Measurements from ENCODE around the gene NXN.
"Not testable (repeated sequence)": the region's sequence is repeated elsewhere in the genome, so short reads cannot be mapped to it uniquely, and the experiment has no call there.

Gene NXN

DNA sequence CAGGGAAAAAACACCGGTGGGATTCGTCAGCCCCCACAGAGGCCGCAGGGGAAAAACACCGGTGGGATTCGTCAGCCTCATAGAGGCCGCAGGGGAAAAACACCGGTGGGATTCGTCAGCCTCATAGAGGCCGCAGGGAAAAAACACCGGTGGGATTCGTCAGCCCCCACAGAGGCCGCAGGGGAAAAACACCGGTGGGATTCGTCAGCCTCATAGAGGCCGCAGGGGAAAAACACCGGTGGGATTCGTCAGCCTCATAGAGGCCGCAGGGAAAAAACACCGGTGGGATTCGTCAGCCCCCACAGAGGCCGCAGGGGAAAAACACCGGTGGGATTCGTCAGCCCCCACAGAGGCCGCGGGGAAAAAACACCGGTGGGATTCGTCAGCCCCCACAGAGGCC lies 143.9 kb downstream of the NXN start:
- DNase-seq (ENCODE audit: low read depth in 2 of 2, low spot score in 1 of 2), result not testable (repeated sequence)

DNA sequence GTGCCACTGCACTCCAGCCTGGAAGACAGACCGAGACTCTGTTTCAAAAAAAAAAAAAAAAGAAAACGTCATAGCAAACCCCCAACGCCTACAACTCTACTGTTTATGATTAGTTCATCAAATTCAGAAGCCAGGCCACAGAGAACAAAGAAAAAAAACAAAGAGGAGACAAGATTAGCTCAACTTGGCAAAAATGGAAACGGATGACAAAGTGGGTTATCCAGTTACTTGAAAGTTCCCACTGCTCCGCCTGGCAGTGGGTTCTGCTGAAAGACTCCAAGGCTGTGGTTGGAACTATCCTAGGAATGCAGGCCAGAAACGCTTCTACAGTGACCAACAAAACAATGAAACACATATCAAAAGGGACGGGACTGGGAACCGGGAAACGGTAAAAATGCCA lies 144.3 kb downstream of the NXN start:
- no peak for DNase-seq (ENCODE audit: low read depth in 2 of 2, low spot score in 1 of 2)

DNA sequence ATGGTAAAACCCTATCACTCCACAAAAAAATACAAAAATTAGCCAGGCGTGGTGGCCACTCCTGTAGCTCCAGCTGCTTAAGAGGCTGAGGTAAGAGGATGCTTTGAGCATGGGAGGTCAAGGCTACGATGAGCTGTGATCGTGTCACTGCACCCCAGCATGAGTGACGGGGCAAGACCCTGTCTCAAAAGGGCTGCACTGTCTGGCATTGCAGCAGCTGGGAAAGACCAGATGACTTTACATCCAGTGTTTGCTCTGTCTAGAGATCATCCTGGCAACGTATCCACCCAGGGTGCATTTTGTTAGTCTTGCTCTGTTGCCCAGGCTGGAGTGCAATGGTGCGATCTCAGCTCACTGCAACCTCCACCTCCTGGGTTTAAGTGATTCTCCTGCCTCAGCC lies 145.4 kb downstream of the NXN start:
- DNase-seq (ENCODE audit: low read depth in 2 of 2, low spot score in 1 of 2), result no peak

DNA sequence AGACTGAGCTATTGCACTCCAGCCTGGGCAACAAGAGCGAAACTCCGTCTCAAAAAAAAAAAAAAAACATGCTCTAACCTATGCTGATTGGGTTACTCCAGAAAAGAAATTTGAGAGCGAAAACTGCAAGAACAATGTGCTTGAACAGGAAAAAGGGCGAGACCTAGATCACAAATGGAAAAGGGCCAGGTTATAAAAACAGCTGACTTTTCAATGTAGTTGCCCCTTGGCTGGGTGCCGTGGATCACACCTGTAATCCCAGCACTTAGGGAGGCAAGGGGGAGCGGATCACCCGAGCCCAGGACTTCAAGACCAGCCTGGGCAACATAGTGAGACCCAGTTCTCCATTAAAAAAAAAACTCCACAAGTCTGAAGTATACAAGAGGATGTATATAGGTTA lies 148.6 kb downstream of the NXN start:
- no peak for DNase-seq (ENCODE audit: low read depth in 2 of 2, low spot score in 1 of 2)

DNA sequence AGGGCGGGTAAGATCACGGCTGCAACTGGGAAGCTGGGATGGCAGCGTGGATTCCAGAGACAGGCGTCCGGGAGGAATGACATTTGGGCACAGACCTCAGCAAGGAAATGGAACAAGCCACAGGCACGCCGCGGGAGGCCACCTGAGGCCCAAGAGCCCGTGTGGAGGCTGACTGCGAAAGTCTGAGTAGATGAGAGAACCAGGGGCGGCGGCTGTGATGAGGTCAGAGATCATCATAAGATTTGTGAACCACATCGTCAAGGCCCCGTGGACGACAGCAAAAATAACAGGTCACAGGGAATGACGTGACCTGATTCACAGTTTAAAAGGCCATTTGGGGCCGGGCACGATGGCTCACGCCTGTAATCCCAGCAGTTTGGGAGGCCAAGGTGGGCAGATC lies 149.2 kb downstream of the NXN start:
- DNase-seq (ENCODE audit: low read depth in 2 of 2, low spot score in 1 of 2), result no peak

DNA sequence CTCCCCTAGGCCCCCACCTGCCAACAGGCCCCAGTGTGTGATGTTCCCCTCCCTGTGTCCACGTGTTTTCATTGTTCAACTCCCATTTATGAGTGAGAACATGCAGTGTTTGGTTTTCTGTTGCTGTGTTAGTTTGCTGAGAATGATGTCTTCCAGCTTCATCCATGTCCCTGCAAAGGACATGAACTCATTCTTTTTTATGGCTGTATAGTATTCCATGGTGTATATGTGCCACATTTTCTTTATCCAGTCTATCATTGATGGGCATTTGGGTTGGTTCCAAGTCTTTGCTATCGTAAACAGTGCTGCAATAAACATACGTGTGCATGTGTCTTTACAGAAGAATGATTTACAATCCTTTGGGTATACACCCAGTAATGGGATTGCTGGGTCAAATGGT lies 150.0 kb downstream of the NXN start:
- DNase-seq (ENCODE audit: low read depth in 2 of 2, low spot score in 1 of 2), result not testable (repeated sequence)

DNA sequence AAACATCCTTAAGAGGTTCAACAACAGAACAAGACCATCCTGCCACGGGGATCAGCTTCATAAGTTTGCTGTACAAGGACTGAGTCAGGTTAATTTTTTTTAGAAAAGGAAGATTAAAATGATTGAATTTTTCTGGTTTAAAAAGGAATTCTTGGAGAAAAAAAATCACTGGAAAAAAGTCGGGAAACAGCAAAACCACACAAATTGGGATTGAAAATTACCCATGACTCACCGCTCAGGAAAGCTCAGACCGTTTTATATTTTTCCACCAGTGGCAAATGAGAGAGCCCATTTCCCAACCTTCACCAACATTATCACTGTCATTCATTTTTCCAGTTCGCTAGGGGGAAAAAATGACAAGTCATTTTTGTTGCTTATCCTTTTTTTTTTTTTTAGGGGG lies 150.8 kb downstream of the NXN start:
- DNase-seq (ENCODE audit: low read depth in 2 of 2, low spot score in 1 of 2), result no peak

DNA sequence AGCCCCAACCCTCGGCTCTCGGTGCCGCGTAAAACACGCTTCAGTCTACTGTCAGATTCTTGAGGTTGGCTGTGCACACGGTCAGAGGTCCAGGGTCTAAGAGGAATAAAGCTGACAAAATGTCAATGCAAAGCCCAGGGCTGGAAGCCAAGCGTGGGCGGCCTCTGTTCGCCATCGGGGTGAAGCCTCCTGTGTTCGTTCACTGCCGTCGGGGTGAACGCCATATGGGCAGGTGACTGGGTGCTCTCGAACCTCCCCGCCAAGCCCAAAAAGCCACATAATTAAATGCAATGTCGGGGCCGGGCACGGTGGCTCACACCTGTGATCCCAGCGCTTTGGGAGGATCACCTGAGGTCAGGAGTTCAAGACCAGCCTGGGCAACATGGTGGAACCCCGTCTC lies 152.8 kb downstream of the NXN start:
- no peak for DNase-seq (ENCODE audit: low read depth in 2 of 2, low spot score in 1 of 2)

DNA sequence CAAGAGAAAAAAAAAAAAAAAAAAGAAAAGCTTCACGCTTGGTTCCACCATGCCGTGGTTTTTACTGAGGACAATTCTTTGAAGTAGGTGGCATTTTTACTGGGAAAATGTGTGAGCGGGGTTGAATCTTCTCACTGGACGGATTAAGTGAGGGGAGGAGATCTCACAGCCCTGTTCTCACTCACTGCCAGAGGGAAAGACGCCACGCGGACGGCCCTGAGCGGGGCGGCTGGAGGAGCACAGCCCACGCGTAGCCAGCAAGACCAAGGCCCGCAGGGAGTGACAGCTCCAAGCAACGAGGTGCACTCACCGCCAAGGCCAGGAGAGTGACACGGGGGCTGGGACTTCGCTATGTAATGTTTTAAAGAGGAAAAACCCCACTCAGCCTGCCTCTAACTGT lies 154.4 kb downstream of the NXN start:
- no peak for DNase-seq (ENCODE audit: low read depth in 2 of 2, low spot score in 1 of 2)

DNA sequence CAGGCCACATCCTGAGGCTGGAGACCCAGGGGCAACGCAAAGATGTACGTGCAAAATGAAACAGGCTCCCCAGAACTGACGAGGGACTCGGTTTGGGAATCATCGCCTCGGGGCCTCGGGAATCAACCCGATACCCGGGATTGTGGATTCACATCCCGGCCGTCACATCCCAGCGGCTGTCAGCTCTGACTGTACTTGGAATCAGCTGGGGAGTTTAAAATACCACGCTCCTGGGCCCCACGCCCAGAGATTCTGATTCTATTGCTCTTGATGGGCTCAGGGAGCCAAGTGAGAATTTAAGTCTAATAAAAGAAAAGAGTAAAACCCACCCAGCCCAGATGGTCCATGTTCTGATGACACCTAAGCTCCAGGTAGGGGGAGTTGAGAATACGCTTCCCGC lies 155.2 kb downstream of the NXN start:
- no peak for DNase-seq (ENCODE audit: low read depth in 2 of 2, low spot score in 1 of 2)

DNA sequence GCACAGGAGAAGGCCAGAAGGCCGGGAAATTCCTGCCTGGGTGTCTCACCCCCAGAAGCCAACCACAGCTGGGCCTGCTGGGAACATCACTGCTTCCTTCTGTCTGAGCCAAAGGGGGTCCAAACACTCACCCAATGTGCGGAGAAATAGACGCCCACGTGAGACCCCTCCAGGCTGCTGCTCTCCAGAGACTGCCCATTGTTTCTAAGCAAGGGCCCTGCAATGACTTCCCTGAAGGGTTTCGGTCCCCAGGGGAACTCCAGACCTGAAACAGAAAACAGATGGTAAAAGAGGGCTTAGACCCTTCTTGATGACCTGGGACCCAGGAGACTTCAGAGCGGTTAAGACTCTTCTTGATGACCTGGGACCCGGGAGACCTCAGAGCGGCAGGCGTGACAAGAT lies 156.1 kb downstream of the NXN start:
- DNase-seq (ENCODE audit: low read depth in 2 of 2, low spot score in 1 of 2), result no peak

DNA sequence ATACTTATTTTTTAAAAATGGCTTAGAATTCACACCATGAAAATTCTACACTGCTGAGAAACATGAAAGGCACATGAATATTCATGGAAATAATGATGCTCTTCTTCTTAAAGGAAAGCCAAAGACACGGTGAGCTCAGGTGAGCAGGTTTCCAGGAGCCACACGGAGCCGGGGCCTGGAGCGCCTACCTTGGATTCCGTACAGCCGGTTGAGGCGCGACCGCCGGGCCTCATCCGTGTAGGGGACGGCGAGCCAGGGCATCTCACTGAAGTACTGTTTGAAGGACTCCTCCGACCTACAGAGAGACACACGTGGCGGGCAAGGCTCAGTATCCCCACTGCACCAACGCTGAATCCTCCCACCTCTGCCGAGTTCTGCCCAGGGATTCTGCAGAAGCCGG lies 160.3 kb downstream of the NXN start:
- no peak for DNase-seq (ENCODE audit: low read depth in 2 of 2, low spot score in 1 of 2)

DNA sequence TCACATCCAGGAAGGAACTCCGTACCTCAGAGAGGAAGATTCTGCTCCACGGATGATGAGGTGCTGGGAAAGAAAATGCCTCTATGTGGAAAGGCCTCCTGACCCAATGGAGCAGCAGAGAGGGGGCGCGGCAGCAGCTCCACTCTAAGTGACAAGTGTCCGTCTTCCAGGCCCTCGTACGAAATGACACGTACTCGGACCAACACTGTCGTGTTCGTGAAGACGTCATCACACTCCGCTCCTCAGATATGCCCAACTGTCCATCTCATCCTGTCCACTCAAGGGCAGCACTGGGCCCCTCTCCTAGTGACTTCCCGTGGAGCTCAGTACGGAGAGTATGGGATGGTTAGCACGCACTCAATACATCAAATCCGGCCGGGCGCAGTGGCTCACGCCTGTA lies 165.2 kb downstream of the NXN start:
- DNase-seq (ENCODE audit: low read depth in 2 of 2, low spot score in 1 of 2), result no peak

DNA sequence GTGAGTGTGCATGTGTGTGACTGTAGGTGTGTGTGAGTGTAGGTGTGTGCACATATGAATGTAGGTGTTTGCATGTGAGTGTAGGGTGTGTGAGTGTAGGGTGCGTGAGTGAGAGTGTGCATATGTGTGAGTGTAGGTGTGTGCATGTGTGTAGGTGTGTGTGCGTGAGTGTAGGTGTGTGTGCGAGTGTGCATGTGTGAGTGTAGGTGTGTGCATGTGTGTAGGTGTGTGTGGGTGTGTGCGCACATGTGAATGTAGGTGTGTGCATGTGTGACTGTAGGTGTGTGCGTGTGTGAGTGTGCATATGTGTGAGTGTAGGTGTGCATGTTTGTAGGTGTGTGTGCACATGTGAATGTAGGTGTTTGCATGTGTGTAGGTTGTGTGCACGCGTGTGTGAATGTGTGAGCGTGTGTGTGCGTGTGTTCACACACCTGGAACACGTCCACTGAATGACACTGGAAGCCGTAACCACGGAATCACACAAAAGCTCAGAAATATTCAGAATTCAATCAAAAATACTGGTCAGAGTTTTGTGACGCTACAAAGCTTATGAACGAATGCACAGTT lies 166.9 kb downstream of the NXN start:
- DNase-seq (ENCODE audit: low read depth in 2 of 2, low spot score in 1 of 2), result no peak

DNA sequence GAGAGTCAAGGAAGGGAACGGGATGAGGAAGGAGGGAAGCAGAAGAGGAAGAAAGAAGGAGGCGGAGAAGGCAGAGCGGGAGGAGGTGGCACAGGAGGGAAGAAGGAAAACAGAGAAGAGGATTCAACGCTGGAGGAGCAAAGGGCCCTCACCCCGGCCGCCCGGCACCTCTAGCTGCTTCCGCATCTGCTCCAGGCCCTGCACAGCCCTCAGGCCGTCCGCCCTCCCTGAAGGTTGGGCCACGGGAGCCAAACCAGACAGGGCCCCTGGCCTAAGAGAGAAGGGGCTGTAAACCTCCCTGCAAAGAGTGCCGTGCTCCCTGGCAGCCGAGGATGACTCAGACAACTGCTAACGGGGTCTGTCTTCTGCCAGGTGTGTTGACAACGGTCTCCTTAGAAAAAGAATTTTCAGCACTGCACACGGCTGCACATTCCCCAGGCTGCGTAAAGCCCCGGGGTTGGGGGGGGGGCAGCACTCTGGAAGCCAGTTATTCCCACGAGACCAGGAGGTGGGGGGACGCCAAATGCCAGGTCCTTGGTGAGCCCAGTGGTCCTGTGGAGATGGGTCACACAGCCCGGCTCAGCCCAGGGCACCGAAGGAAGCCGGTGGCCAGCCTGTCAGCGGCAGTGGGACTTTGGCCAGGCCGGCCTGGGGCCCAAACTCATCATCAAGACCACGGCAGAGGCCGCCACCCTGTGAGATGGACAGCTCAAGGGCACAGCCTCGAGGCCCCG lies 168.4 kb downstream of the NXN start:
- no peak for DNase-seq (ENCODE audit: low read depth in 2 of 2, low spot score in 1 of 2)

DNA sequence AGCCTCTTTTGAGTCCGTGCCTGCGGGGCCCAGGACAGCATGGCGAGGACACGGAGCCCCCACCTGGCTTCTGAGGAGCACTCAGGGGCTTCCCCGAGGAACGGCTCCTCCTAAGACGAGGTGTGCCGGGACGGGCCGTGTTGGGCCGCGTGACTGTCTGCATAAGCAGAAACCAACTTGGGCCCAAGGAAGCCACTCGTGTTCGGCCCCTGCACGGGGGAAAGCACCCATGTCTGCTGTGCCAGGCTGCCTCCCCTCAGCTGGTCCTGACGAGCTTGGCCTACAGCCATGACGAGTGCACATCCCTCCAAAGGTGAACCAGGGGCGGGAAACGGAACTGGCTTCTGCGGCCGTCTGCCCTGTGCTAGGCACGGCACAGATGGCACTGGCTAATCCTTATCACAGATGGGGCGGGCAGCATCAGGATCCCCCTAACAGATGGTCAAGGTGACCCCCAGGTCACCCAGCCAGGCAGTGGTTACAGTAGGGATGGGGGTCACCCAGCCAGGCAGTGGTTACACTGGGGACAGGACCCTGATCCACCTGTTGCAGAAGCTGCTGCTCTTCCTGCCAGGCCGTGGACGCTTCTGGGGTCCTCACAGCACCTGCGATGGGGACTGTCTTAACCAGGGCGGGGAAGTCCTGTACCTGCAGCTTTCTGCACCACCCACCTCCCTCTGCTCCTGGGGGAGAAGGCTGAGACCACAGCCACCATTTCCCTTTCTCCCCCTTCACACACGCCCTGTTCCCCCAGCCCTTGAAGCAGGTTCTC lies 171.9 kb downstream of the NXN start:
- DNase-seq (ENCODE audit: low read depth in 2 of 2, low spot score in 1 of 2), result no peak

DNA sequence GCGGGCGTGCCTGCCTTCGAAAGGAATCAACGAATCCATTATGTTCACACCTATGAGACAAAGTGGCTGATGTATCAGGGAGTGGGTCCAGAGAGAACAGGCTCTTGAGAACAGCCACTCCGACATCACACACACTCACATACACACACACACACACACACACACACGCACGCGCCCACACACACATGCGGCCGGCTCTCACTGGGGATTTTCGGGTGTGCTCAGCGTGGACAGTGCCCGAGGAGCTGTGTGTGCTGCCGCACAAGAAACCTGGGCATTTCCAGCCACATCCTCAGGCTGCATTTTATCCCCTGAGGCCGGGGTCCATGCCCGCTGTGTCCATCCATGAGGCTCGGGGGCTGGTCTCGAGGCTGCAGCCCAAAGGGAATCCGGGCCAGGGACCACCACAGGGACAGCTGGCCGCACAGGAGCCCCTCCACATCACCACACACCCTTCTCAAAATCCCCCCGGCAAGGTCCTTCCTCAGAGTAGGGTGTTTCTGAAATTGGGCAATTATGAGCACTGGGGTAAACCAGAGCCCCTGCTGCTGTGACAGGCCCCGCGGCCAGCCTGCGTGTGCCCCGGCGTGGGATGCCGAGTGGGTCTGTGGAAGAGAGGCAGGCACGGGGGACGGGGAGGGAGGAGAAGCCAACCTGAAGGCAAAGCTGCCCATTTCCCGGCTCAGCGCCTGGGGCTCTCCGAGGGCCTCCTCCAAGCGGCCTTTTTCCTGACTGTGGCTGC lies 172.6 kb downstream of the NXN start:
- DNase-seq (ENCODE audit: low read depth in 2 of 2, low spot score in 1 of 2), result no peak

DNA sequence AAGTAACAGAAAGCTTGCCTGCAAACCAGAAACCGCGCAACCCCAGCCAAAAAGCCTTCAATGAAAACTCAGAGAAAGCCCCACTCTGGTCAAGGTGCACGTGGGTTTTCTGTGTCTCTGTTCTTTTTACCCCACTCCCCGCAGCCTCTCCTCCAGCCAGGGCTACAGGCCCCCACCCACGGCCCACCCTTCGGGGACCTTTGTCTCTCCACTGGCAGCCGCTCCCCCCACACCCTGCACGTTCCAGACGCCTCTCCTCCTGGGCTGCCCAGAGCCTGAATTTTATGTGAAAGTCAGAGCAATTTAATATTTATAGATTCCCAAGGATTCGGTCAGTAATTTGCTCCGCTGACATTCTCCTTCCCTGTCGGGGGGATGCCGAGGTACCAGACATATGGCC lies 173.2 kb downstream of the NXN start:
- no peak for DNase-seq (ENCODE audit: low read depth in 2 of 2, low spot score in 1 of 2)

DNA sequence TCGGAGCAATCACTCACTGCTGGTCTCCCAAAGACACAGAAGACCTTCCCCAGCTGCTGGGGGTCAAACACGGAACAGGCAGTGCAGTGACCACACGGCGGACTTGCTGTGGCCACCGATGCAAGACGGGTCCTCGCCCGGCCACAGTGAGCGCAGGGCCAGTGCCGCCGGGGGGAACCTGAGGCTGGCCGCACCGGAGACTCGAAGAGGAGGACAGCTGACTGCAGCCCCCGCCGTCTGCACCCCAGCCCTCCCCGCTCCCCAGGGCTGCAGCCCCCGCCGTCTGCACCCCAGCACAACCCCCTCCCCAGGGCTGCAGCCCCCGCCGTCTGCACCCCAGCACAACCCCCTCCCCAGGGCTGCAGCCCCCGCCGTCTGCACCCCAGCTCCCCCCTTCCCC lies 173.7 kb downstream of the NXN start:
- not testable (repeated sequence) for DNase-seq (ENCODE audit: low read depth in 2 of 2, low spot score in 1 of 2)

DNA sequence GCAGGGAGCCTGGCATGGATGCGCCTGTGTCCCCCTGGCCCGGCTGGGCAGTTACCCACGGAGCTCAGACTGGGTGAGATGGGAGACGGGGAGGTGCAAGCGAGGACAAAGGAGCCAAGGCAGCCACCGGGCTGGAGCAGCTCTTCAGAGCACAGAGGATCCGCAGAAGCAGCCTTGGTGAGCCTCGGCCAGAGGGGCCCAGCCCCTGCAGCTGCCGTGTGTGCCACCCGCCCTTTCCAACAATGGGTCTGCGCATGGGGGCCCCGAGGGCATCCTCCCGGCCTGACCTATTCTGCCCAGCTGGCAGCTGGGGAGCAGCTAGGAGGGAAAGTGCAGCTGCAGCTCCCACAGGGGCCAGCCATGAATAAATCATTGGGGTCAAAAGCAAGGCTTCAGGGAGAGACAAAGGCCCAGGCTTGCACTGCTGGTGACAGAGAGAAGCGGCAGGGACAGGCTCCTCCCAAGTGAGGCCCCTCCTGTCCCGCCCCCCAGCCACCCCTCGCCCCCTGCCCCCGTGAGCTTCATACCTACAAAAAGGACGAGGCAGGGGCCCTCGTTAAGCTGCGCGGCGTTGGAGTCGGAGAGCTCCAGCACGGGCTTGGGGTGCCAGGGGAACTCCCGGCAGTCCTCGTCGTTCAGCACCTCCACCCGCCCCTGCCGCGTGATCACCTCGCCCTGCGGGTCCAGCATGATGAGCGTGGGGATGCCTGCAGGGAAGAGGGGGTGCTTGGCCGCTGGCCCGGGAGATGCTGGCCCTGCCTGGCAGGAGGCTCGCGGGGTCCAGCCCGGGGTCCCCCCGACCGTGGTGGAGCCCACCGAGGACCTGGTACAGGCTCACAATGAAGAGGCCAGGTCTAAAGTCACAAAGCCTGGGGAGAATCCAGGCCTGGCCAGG lies 174.8 kb downstream of the NXN start:
- DNase-seq (ENCODE audit: low read depth in 2 of 2, low spot score in 1 of 2), result no peak
